Measurements from ENCODE around the gene PIK3R1. TPM values are rescaled to one million over a fixed set of nuclear protein-coding genes. Genes with fewer than 3 reads are reported as not detected.

Gene PIK3R1
- total RNA-seq, 2 donors from 2014 or later = 81.8 to 91.5 TPM

DNA sequence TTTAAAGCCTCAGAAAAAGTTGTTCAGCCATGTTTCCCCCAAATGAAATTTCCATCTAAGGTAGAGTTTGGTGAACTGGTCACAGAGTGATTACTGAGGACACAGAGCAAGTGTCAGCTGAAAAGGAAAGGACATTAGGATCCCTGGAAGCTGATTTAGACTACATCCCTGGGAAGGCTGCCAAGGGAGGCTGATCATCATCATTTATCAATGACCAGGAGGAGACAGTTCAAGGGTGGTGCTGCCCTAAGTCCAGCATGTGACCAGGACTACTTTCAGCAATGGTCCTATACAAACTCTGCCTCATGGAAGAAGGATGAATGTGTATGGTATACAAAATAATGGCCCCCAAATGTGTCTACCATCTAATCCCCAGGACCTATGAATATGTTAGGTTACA lies 120.6 kb downstream of the PIK3R1 start:
- H3K27me3 ChIP-seq (replicated peaks; ENCODE audit: insufficient read depth) = no peaks in the 10 kb centered on the region
- no peak for ATAC-seq (ENCODE audit: insufficient number of reproducible peaks, low FRiP score, low read depth)
- H3K27ac ChIP-seq = no peak overlapping the region

DNA sequence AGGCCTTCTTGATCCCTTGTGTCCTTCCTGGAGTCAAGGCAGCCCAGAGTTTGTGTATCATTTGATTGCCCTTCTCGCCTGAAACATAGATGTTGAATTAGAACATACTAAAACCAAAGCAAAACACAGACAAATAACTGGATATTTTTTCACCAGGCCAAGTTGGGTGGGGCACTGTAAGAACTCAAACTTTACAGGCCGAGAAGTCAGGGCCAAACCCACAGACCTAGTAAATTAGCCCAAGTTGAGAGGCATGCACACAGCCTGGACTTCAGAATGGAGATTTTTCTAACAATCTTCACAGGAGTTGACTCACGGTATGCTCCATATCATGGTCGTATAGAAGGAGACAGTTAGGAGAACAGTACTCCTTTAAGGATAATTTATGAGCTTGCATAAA lies 121.7 kb downstream of the PIK3R1 start:
- no peak for DNase-seq (ENCODE audit: low spot score)
- peaks cover 0 to under 1% of the 10 kb centered on the region in 2 donors for H3K4me1 ChIP-seq (ENCODE audit: control insufficient read depth in 1 of 2, low read depth in 2 of 2)
- no peaks in the 10 kb centered on the region for H3K27me3 ChIP-seq (replicated peaks; ENCODE audit: insufficient read depth)
- TF ChIP-seq, protein P1, sequence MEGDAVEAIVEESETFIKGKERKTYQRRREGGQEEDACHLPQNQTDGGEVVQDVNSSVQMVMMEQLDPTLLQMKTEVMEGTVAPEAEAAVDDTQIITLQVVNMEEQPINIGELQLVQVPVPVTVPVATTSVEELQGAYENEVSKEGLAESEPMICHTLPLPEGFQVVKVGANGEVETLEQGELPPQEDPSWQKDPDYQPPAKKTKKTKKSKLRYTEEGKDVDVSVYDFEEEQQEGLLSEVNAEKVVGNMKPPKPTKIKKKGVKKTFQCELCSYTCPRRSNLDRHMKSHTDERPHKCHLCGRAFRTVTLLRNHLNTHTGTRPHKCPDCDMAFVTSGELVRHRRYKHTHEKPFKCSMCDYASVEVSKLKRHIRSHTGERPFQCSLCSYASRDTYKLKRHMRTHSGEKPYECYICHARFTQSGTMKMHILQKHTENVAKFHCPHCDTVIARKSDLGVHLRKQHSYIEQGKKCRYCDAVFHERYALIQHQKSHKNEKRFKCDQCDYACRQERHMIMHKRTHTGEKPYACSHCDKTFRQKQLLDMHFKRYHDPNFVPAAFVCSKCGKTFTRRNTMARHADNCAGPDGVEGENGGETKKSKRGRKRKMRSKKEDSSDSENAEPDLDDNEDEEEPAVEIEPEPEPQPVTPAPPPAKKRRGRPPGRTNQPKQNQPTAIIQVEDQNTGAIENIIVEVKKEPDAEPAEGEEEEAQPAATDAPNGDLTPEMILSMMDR (IDR thresholded peaks at IDR 0.05) = no peak
- H3K27ac ChIP-seq = no peak overlapping the region
- H3K4me3 ChIP-seq = no peak overlapping the region
- H3K36me3 ChIP-seq = no peaks in the 10 kb centered on the region
- no peaks in the 10 kb centered on the region for H3K9me3 ChIP-seq
- ATAC-seq (ENCODE audit: insufficient number of reproducible peaks, low FRiP score, low read depth) = no peak

More for the DNA sequence above, 120.6 kb downstream of the PIK3R1 start:
- DNase-seq (ENCODE audit: low spot score) = no peak
- H3K9me3 ChIP-seq = no peaks in the 10 kb centered on the region
- no peaks in the 10 kb centered on the region for H3K36me3 ChIP-seq
- H3K4me1 ChIP-seq (ENCODE audit: control insufficient read depth in 1 of 2, low read depth in 2 of 2) = no peaks in the 10 kb centered on the region
- TF ChIP-seq, protein P1 (IDR thresholded peaks at IDR 0.05) = no peak
- no peak overlapping the region for H3K4me3 ChIP-seq

DNA sequence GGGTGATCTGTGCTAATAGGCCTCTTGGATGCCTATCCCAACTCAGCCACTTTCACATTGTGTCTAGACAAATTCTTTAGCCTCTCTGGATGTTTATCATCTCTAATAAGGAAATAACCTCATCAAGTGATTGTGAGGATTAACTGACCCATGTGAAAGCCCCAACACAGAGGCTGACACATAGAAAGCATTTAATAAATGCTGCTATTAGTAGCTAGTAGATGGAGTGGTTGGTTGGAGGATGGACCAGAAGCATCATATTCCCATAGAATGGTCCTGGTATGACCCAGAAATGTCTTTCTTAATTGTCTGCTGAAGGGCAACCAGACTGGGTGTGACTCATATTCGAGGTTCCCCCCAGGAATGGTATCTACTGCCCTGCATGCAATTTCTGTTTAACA lies 124.4 kb downstream of the PIK3R1 start:
- ATAC-seq (ENCODE audit: insufficient number of reproducible peaks, low FRiP score, low read depth) (no peak), DNase-seq (ENCODE audit: low spot score) (no peak)
- Histone ChIP-seq H3K27me3 (replicated peaks; ENCODE audit: insufficient read depth) (no peaks in the 10 kb centered on the region), H3K9me3 (no peaks in the 10 kb centered on the region), H3K36me3 (no peaks in the 10 kb centered on the region), H3K4me1 (ENCODE audit: control insufficient read depth in 1 of 2, low read depth in 2 of 2) (peaks cover 4 to 26% of the 10 kb centered on the region in 2 donors), H3K4me3 (no peak overlapping the region), H3K27ac (no peak overlapping the region)
- TF ChIP-seq, protein P1 (IDR thresholded peaks at IDR 0.05) = no peak

DNA sequence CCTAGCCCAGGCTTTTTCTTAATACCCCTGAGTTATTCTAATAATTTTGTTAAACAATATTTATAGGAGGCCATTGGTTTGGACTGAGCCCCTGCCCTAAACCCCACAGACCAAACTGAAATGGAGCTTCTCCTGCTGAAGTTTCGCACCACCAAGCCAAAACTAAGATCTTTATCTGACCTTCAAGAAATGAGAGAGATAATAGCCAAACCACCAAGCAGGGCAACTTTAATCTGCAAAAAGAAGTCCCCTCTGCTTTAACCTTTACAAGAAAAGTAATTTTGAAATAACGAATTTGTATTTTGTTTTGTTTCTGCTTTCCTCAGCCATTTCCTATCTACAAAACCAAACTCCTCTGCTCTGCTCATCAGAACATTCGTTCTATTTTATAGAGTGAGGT lies 125.5 kb downstream of the PIK3R1 start:
- no peaks in the 10 kb centered on the region for H3K9me3 ChIP-seq
- H3K27me3 ChIP-seq (replicated peaks; ENCODE audit: insufficient read depth) = no peaks in the 10 kb centered on the region
- TF ChIP-seq, protein P1 (IDR thresholded peaks at IDR 0.05) = no peak
- ATAC-seq (ENCODE audit: insufficient number of reproducible peaks, low FRiP score, low read depth) (no peak), DNase-seq (ENCODE audit: low spot score) (no peak)
- no peaks in the 10 kb centered on the region for H3K36me3 ChIP-seq
- H3K4me3 ChIP-seq = no peak overlapping the region
- no peak overlapping the region for H3K27ac ChIP-seq
- H3K4me1 ChIP-seq (ENCODE audit: control insufficient read depth in 1 of 2, low read depth in 2 of 2) = peaks cover 4 to 26% of the 10 kb centered on the region in 2 donors

DNA sequence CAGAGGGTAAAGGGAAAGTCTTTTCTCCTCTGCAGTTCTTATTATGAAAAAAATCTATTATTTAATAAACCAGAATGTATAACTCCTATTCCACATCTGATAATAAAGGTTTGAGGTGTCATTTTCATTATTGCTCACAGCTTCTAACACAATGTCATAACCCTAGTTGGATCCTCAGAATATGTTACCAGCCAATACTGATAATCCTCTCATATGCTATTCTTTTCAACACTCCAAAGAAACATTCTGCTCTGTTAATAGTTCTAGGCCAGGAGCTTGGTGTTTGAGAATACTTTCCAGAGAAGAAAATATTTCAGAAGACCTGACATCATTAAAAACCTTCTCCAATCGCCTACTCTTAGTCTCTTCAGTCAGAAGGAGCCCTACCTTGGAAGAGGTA lies 127.1 kb downstream of the PIK3R1 start:
- DNase-seq (ENCODE audit: low spot score) = no peak
- Histone ChIP-seq H3K4me1 (ENCODE audit: control insufficient read depth in 1 of 2, low read depth in 2 of 2) (peaks cover 4 to 26% of the 10 kb centered on the region in 2 donors), H3K27ac (peak overlapping the region; percentile 79 to 81)

More for the DNA sequence above, 127.1 kb downstream of the PIK3R1 start:
- TF ChIP-seq, protein P1 (IDR thresholded peaks at IDR 0.05) = no peak
- no peaks in the 10 kb centered on the region for H3K36me3 ChIP-seq
- no peak for ATAC-seq (ENCODE audit: insufficient number of reproducible peaks, low FRiP score, low read depth)
- no peaks in the 10 kb centered on the region for H3K9me3 ChIP-seq
- no peaks in the 10 kb centered on the region for H3K27me3 ChIP-seq (replicated peaks; ENCODE audit: insufficient read depth)
- H3K4me3 ChIP-seq = no peak overlapping the region

Measured in thoracic aorta (tissue), 2 donors.